GM23338 (cell line): Measurements from ENCODE around the gene CCR8.

Source experiments
- CREB1 ChIP-seq: fragments of 250-450 bp; sonication (Bioruptor Pico); IDR thresholded peaks from 2 replicates; pipeline ENCODE4 v1.5.0; 2020; ENCODE audit warnings: low read depth, mild to moderate bottlenecking, moderate library complexity
- CTCF ChIP-seq, 2 experiments: fragments of 200-600 bp in 1 of 2; sonication (generic) in 1 of 2; conservative IDR thresholded peaks; 2 replicates each; pipeline versions ENCODE4 v1.5.1 to v1.6.1; 2016 to 2017; ENCODE audit warnings: antibody characterized with exemption in 2 of 2, low read depth in 2 of 2, mild to moderate bottlenecking in 2 of 2, moderate library complexity in 1 of 2
- EZH2 ChIP-seq: fragments of 200-600 bp; sonication (generic); IDR thresholded peaks from one replicate; pipeline ENCODE4 v1.8.0; 2017; ENCODE audit warnings: antibody characterized with exemption, mild to moderate bottlenecking, low read depth; ENCODE audit not compliant: unreplicated experiment
- EZH2phosphoT487 ChIP-seq: fragments of 200-600 bp; sonication (generic); IDR thresholded peaks from one replicate; pipeline ENCODE4 v1.8.1; 2018; ENCODE audit warnings: antibody characterized with exemption; ENCODE audit not compliant: unreplicated experiment
- JUNB ChIP-seq: IDR thresholded peaks from one replicate; pipeline ENCODE4 v1.6.1; 2016; ENCODE audit warnings: antibody characterized with exemption; ENCODE audit not compliant: unreplicated experiment
- NANOG ChIP-seq: IDR thresholded peaks from 2 replicates; pipeline ENCODE4 v1.6.1; 2016; ENCODE audit warnings: antibody characterized with exemption, borderline replicate concordance
- POLR2AphosphoS5 ChIP-seq: IDR thresholded peaks from 2 replicates; pipeline ENCODE4 v1.6.1; 2016; ENCODE audit warnings: antibody characterized with exemption, low read depth
- STAT1 ChIP-seq: IDR thresholded peaks from one replicate; pipeline ENCODE4 v1.6.1; 2016; ENCODE audit warnings: antibody characterized with exemption; ENCODE audit not compliant: unreplicated experiment
- ZNF114 ChIP-seq: fragments of 250-450 bp; sonication (Bioruptor Pico); IDR thresholded peaks from 2 replicates; pipeline ENCODE4 v1.5.0; 2020; ENCODE audit warnings: mild to moderate bottlenecking, moderate library complexity
- ZNF331 ChIP-seq: fragments of 250-450 bp; sonication (Bioruptor Pico); IDR thresholded peaks from 2 replicates; pipeline ENCODE4 v1.5.0; 2020; ENCODE audit warnings: low read depth, mild to moderate bottlenecking, moderate library complexity
- ZNF462 ChIP-seq: fragments of 250-450 bp; sonication (Bioruptor Pico); IDR thresholded peaks from 2 replicates; pipeline ENCODE4 v1.5.0; 2020; ENCODE audit warnings: mild to moderate bottlenecking, moderate library complexity
- TF ChIP-seq, protein P1 (sequence below): IDR thresholded peaks from one replicate; pipeline ENCODE4 v1.6.1; 2018; ENCODE audit warnings: antibody characterized with exemption; ENCODE audit not compliant: unreplicated experiment
- TF ChIP-seq, protein P2 (sequence below): IDR thresholded peaks from 2 replicates; pipeline ENCODE4 v1.6.1; 2016; ENCODE audit warnings: antibody characterized with exemption

- no peak for TF ChIP-seq CTCF (conservative IDR thresholded peaks at IDR 0.05; ENCODE audit: low read depth in 2 of 2)
- TF ChIP-seq, protein P1, sequence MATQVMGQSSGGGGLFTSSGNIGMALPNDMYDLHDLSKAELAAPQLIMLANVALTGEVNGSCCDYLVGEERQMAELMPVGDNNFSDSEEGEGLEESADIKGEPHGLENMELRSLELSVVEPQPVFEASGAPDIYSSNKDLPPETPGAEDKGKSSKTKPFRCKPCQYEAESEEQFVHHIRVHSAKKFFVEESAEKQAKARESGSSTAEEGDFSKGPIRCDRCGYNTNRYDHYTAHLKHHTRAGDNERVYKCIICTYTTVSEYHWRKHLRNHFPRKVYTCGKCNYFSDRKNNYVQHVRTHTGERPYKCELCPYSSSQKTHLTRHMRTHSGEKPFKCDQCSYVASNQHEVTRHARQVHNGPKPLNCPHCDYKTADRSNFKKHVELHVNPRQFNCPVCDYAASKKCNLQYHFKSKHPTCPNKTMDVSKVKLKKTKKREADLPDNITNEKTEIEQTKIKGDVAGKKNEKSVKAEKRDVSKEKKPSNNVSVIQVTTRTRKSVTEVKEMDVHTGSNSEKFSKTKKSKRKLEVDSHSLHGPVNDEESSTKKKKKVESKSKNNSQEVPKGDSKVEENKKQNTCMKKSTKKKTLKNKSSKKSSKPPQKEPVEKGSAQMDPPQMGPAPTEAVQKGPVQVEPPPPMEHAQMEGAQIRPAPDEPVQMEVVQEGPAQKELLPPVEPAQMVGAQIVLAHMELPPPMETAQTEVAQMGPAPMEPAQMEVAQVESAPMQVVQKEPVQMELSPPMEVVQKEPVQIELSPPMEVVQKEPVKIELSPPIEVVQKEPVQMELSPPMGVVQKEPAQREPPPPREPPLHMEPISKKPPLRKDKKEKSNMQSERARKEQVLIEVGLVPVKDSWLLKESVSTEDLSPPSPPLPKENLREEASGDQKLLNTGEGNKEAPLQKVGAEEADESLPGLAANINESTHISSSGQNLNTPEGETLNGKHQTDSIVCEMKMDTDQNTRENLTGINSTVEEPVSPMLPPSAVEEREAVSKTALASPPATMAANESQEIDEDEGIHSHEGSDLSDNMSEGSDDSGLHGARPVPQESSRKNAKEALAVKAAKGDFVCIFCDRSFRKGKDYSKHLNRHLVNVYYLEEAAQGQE = no peak
- TF ChIP-seq EZH2 = no peak
- no peak for TF ChIP-seq CREB1
- TF ChIP-seq STAT1 = no peak
- no peak for TF ChIP-seq POLR2AphosphoS5
- no peak for TF ChIP-seq EZH2phosphoT487
- no peak for TF ChIP-seq ZNF114 (CRISPR knock-in tag)
- TF ChIP-seq, protein P2, sequence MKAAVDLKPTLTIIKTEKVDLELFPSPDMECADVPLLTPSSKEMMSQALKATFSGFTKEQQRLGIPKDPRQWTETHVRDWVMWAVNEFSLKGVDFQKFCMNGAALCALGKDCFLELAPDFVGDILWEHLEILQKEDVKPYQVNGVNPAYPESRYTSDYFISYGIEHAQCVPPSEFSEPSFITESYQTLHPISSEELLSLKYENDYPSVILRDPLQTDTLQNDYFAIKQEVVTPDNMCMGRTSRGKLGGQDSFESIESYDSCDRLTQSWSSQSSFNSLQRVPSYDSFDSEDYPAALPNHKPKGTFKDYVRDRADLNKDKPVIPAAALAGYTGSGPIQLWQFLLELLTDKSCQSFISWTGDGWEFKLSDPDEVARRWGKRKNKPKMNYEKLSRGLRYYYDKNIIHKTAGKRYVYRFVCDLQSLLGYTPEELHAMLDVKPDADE = no peak
- no peak for TF ChIP-seq ZNF331 (CRISPR knock-in tag)
- no peak for TF ChIP-seq JUNB
- TF ChIP-seq ZNF462 = no peak
- no peak for TF ChIP-seq NANOG
These were observed 33.1 kb upstream of the CCR8 start for GRCh38 chr3:39296197-39297077.
